ENCODE results near the gene ZNF408.

The ZNF408 gene

DNA sequence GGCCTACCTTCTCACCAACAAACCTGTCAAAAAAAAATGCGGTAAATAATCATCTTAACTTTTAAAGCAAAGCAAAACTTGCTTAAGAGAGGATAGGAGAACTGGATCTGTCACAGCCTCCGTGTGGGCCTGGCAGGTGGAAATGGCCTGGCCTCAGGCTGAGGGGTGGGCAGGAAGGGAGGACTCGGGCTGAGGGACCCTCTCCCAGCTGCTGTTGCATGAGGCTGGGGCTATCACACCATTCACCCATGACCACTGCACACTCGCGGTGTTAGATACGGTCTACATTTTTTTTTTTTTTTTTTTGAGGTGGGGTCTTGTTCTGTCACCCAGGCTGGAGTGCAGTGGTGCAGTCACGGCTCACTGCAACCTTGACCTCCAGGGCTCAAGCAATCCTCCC is 24.9 kb upstream of the ZNF408 start:
- peaks cover 32 to 55% of the 10 kb centered on the region in 2 donors for H3K36me3 ChIP-seq (ENCODE audit: control insufficient read depth in 2 of 2, insufficient read depth in 2 of 2, low read length in 2 of 2)
- no peaks in the 10 kb centered on the region for H3K9me3 ChIP-seq (ENCODE audit: control insufficient read depth in 2 of 2, low read length in 2 of 2)
- H3K27ac ChIP-seq (ENCODE audit: low read length), result peak overlapping the region; percentile 76
- H3K4me3 ChIP-seq (ENCODE audit: low read length in 2 of 2), result peak overlapping the region in 1 of 2 donors; percentile 16
- peaks cover 25% of the 10 kb centered on the region for H3K4me1 ChIP-seq (ENCODE audit: control insufficient read depth, insufficient read depth, low read length)
- no peaks in the 10 kb centered on the region for H3K27me3 ChIP-seq (ENCODE audit: control insufficient read depth in 1 of 2, insufficient read depth in 2 of 2, low read length in 2 of 2)
- H3K9ac ChIP-seq (ENCODE audit: low read length in 2 of 2), result peak overlapping the region in 1 of 2 donors; percentile 42

DNA sequence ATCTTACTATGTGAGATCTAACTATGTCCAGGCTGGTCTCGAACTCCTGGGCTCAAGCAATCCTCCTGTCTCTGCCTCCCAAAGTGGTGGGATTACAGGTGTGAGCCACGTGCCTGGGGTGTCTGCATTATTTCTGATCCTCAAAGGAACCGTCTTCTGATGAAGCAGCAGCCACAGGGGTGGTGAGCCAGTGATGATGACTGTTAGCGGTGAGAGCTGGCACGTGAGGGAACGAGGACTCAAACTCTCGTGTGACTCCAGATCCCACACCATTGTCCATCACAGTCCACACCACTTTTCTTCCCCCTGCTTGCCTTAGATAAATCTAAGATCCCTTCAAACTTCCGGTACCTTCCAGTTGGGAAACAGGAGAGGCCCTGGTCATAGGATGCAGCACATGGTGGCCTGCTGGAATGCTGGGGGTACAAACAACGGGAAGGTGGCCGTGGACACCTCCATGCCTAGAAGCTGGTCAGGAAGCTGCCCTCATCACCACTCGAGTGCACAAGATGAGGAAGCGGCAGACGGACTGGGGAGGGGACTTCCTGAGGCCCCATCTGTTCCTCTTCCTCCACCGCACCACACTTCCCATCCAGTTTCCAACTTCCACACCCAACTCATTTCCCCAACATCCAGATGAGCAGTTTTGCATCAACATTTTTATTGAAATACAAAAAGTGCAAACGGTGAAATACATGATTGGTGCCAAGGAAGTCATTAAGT is 24.2 kb upstream of the ZNF408 start:
- Histone ChIP-seq H3K27ac (ENCODE audit: low read length) (peak overlapping the region; percentile 76), H3K9me3 (ENCODE audit: control insufficient read depth in 2 of 2, low read length in 2 of 2) (no peaks in the 10 kb centered on the region), H3K4me1 (ENCODE audit: control insufficient read depth, insufficient read depth, low read length) (peaks cover 25% of the 10 kb centered on the region), H3K27me3 (ENCODE audit: control insufficient read depth in 1 of 2, insufficient read depth in 2 of 2, low read length in 2 of 2) (no peaks in the 10 kb centered on the region), H3K36me3 (ENCODE audit: control insufficient read depth in 2 of 2, insufficient read depth in 2 of 2, low read length in 2 of 2) (peaks cover 31 to 58% of the 10 kb centered on the region in 2 donors), H3K9ac (ENCODE audit: low read length in 2 of 2) (no peak overlapping the region), H3K4me3 (ENCODE audit: low read length in 2 of 2) (no peak overlapping the region)

DNA sequence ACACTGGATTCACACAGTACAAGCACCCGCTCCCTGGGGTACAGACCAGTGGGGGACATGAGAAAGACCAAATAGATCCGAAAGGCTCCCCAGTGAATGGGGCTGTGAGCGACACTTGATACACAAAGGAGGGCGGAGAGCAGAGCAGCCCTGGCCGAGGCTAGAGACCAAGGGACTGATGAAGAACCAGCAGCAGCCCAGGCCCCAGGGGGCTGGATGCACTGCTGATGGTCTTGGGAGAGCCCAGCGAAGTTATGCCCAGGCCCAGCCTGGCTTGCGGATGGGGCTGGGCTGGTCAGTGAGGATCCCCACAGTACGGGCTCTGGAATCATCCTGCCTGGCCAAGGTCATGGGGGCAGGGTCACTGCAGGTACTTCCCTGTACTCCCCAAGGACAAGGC is 23.7 kb upstream of the ZNF408 start:
- Histone ChIP-seq H3K9me3 (ENCODE audit: control insufficient read depth in 2 of 2, low read length in 2 of 2) (no peaks in the 10 kb centered on the region), H3K36me3 (ENCODE audit: control insufficient read depth in 2 of 2, insufficient read depth in 2 of 2, low read length in 2 of 2) (peaks cover 31 to 59% of the 10 kb centered on the region in 2 donors), H3K27ac (ENCODE audit: low read length) (no peak overlapping the region)

DNA sequence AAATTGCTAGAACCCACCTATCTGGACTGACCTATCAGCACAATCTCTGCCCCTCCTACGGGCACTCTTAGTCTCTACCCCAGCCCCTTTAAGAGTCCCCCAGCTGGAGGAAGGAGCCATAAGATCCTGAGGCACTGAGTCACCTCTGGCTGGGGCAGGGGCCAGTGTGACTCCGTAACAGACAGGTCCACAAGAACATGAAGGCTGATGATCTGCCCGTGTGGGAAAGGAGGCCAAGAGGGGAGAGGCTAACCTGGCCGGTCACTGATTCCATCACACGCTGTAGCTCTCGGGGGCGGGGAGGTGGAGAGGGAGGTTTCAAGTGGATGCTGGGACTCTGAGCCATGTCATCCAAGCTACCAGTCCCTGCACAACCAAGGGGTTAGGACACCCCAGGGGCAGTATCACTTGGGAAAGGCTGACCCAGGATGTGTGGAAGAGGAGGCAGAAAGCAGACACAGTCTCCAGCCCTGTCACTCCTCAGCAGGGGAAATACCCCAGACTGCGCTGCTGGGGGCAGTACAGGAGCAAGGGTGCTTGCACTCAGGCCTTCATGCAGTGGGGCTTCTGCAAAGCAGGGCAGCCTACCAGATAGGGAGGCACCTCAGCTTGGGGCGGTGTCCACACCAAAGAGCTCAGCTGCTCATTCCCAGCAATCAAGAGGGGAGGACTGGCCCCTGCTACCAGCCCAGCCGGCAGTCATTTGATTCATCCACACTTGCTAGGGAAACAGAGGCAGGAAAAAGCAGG is 22.7 kb upstream of the ZNF408 start:
- H3K4me3 ChIP-seq (ENCODE audit: low read length in 2 of 2), result no peak overlapping the region
- H3K36me3 ChIP-seq (ENCODE audit: control insufficient read depth in 2 of 2, insufficient read depth in 2 of 2, low read length in 2 of 2), result peaks cover 31 to 54% of the 10 kb centered on the region in 2 donors
- H3K4me1 ChIP-seq (ENCODE audit: control insufficient read depth, insufficient read depth, low read length), result peaks cover 25% of the 10 kb centered on the region
- no peak overlapping the region for H3K27ac ChIP-seq (ENCODE audit: low read length)
- H3K9me3 ChIP-seq (ENCODE audit: control insufficient read depth in 2 of 2, low read length in 2 of 2), result no peaks in the 10 kb centered on the region
- no peak overlapping the region for H3K9ac ChIP-seq (ENCODE audit: low read length in 2 of 2)
- H3K27me3 ChIP-seq (ENCODE audit: control insufficient read depth in 1 of 2, insufficient read depth in 2 of 2, low read length in 2 of 2), result no peaks in the 10 kb centered on the region

More for the DNA sequence above, 23.7 kb upstream of the ZNF408 start:
- Histone ChIP-seq H3K4me3 (ENCODE audit: low read length in 2 of 2) (no peak overlapping the region), H3K4me1 (ENCODE audit: control insufficient read depth, insufficient read depth, low read length) (peaks cover 25% of the 10 kb centered on the region), H3K27me3 (ENCODE audit: control insufficient read depth in 1 of 2, insufficient read depth in 2 of 2, low read length in 2 of 2) (no peaks in the 10 kb centered on the region), H3K9ac (ENCODE audit: low read length in 2 of 2) (no peak overlapping the region)

DNA sequence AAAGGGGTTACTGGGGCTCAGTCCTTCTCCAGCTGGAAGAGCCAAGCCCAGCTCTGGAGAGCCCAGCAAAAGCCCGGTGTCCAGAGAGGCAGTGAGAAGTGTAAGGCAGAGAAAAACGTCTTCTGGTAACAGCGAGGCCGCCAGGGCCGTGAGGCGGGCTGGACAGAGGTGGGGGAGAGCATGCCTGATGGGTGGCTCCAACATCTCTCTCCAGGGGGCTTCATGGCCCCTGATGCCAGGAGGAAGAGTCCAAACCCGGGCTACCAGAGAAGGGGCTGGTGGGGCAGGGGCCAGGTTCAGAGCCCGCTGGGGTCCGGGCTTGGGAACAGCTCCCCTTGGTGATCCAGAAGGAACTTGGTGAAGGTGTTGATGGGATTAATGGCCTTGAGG is 22.1 kb upstream of the ZNF408 start:
- no peak overlapping the region for H3K27ac ChIP-seq (ENCODE audit: low read length)
- H3K9ac ChIP-seq (ENCODE audit: low read length in 2 of 2), result no peak overlapping the region
- peaks cover 31 to 50% of the 10 kb centered on the region in 2 donors for H3K36me3 ChIP-seq (ENCODE audit: control insufficient read depth in 2 of 2, insufficient read depth in 2 of 2, low read length in 2 of 2)
- H3K4me1 ChIP-seq (ENCODE audit: control insufficient read depth, insufficient read depth, low read length), result peaks cover 23% of the 10 kb centered on the region
- no peaks in the 10 kb centered on the region for H3K27me3 ChIP-seq (ENCODE audit: control insufficient read depth in 1 of 2, insufficient read depth in 2 of 2, low read length in 2 of 2)
- H3K9me3 ChIP-seq (ENCODE audit: control insufficient read depth in 2 of 2, low read length in 2 of 2), result no peaks in the 10 kb centered on the region
- H3K4me3 ChIP-seq (ENCODE audit: low read length in 2 of 2), result no peak overlapping the region

DNA sequence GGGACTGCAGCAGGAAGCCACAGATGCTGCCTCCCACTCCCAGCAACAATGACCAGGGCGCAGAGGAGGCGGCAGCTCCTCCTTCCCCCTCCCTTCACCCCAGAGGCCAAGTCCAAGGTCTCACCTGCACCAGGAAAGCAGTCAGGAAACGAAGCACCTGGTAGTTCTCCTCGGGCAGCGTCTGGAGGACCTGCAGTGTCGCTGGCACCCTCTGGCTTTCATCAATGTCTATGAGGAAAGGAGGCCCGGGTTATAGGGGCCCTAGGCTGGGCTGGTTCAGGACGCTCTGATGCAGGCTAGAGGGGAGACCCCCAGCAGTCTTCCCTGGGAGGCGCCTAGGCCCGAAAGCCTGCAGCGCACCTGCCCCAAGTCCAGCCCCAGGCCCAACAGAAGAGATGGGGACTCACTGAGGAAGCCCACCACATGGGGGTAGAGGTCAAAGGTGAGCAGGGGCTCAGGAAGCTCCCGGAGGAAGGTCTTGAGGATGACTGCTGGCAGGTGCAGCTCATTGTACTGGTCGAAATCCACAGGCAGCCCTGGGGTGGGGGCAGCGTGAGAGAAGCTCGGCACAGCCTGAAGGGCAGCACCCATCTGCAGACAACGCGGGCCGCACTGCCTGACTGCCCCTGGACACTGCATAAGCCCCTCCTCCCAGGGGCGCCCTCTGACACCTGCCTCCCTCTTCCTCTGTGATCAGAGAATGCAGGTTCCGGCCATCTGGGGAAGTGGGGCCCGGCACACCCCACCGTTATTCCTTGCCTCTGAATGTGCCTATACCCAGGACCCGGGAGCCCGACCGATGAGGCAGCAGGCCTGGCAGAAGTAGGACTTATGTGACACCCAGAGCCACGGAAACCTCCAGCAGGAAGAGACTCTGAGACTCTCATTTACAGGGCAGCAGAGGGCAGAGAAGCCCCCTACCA is 21.3 kb upstream of the ZNF408 start:
- Histone ChIP-seq H3K4me1 (ENCODE audit: control insufficient read depth, insufficient read depth, low read length) (peaks cover 20% of the 10 kb centered on the region), H3K36me3 (ENCODE audit: control insufficient read depth in 2 of 2, insufficient read depth in 2 of 2, low read length in 2 of 2) (peaks cover 31 to 48% of the 10 kb centered on the region in 2 donors), H3K9ac (ENCODE audit: low read length in 2 of 2) (no peak overlapping the region), H3K27me3 (ENCODE audit: control insufficient read depth in 1 of 2, insufficient read depth in 2 of 2, low read length in 2 of 2) (no peaks in the 10 kb centered on the region), H3K27ac (ENCODE audit: low read length) (no peak overlapping the region), H3K4me3 (ENCODE audit: low read length in 2 of 2) (no peak overlapping the region), H3K9me3 (ENCODE audit: control insufficient read depth in 2 of 2, low read length in 2 of 2) (no peaks in the 10 kb centered on the region)

DNA sequence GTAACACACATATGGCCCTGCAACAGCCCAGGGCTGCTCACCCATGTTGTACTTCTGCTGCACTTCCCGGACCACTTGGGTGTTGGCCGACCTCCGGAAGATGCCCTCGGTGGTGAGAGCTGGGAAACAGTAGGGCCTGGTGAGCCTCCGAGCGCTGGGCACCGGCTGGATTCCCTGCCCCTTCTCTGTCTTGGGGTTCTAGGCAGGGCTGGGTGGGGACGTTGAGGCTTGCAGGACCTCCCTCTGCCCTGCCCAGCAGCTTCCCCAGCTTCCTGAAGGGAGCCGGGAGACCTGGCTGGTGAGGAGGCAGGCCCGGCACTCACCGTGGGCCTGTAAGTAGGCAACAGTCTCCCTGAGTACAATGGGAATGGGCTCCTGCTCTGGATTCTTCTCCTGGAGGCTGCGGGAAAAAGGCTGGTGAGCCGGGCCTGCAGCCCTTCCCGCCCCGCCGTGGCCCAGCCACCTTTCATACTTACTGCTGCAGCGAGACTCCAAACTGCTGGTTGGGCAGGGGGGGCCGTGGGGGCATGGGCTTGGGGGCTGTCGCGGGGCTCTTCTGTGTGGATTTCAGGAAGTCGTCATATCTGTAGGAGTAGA is 20.6 kb upstream of the ZNF408 start:
- Histone ChIP-seq H3K9ac (ENCODE audit: low read length in 2 of 2) (no peak overlapping the region), H3K27me3 (ENCODE audit: control insufficient read depth in 1 of 2, insufficient read depth in 2 of 2, low read length in 2 of 2) (no peaks in the 10 kb centered on the region), H3K27ac (ENCODE audit: low read length) (no peak overlapping the region), H3K4me3 (ENCODE audit: low read length in 2 of 2) (no peak overlapping the region), H3K9me3 (ENCODE audit: control insufficient read depth in 2 of 2, low read length in 2 of 2) (no peaks in the 10 kb centered on the region), H3K4me1 (ENCODE audit: control insufficient read depth, insufficient read depth, low read length) (peaks cover 13% of the 10 kb centered on the region), H3K36me3 (ENCODE audit: control insufficient read depth in 2 of 2, insufficient read depth in 2 of 2, low read length in 2 of 2) (peaks cover 31 to 48% of the 10 kb centered on the region in 2 donors)

DNA sequence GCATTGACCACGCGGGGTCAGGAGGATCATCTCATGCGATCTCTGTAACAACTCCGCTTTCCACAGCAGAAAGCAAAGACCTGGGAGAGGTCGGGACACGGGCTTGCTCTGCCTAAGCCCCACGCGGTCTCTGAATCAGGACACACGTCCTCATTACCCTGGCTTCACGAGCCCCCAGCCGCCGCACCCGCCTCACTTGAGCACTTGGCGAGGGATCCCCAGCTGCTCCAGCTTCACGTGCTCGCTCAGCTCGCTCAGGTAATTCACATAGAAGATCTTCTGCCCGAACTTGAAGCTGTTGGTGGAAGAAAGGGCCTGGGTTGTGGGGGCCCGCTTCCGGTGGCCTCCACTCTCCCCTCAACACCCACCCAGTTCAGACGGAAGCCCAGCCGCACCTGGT is 20.0 kb upstream of the ZNF408 start:
- H3K4me1 ChIP-seq (ENCODE audit: control insufficient read depth, insufficient read depth, low read length), result peaks cover 7% of the 10 kb centered on the region
- H3K9ac ChIP-seq (ENCODE audit: low read length in 2 of 2), result no peak overlapping the region
- H3K4me3 ChIP-seq (ENCODE audit: low read length in 2 of 2), result no peak overlapping the region
- H3K9me3 ChIP-seq (ENCODE audit: control insufficient read depth in 2 of 2, low read length in 2 of 2), result no peaks in the 10 kb centered on the region
- H3K36me3 ChIP-seq (ENCODE audit: control insufficient read depth in 2 of 2, insufficient read depth in 2 of 2, low read length in 2 of 2), result peaks cover 31 to 48% of the 10 kb centered on the region in 2 donors
- no peak overlapping the region for H3K27ac ChIP-seq (ENCODE audit: low read length)
- no peaks in the 10 kb centered on the region for H3K27me3 ChIP-seq (ENCODE audit: control insufficient read depth in 1 of 2, insufficient read depth in 2 of 2, low read length in 2 of 2)

DNA sequence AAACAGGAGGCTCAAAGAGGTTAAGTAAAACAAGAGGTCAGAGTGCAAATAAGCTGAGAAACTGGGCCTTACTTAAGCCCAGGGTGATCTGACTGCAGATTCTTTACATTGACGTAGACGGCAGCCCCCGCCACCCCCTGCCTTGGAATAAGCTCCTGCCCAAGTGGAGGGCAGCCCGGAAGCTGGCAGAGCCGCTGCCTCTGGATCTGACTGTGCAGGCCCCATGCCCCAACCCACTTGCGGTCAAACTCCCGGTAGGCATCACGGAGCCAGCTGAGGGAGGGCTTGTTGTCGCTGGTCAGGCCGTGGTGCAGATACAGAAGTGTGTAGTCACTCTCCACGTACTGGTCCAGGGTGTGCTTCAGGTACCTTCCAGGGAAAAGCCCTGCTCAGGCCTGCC is 19.0 kb upstream of the ZNF408 start:
- no peak overlapping the region for H3K27ac ChIP-seq (ENCODE audit: low read length)

More for the DNA sequence above, 19.0 kb upstream of the ZNF408 start:
- H3K4me3 ChIP-seq (ENCODE audit: low read length in 2 of 2), result no peak overlapping the region
- H3K4me1 ChIP-seq (ENCODE audit: control insufficient read depth, insufficient read depth, low read length), result peaks cover 3% of the 10 kb centered on the region
- H3K9ac ChIP-seq (ENCODE audit: low read length in 2 of 2), result no peak overlapping the region
- peaks cover 34 to 47% of the 10 kb centered on the region in 2 donors for H3K36me3 ChIP-seq (ENCODE audit: control insufficient read depth in 2 of 2, insufficient read depth in 2 of 2, low read length in 2 of 2)
- no peaks in the 10 kb centered on the region for H3K27me3 ChIP-seq (ENCODE audit: control insufficient read depth in 1 of 2, insufficient read depth in 2 of 2, low read length in 2 of 2)
- no peaks in the 10 kb centered on the region for H3K9me3 ChIP-seq (ENCODE audit: control insufficient read depth in 2 of 2, low read length in 2 of 2)
